Measurements from ENCODE around the gene CCDC175.

CCDC175 gene

DNA sequence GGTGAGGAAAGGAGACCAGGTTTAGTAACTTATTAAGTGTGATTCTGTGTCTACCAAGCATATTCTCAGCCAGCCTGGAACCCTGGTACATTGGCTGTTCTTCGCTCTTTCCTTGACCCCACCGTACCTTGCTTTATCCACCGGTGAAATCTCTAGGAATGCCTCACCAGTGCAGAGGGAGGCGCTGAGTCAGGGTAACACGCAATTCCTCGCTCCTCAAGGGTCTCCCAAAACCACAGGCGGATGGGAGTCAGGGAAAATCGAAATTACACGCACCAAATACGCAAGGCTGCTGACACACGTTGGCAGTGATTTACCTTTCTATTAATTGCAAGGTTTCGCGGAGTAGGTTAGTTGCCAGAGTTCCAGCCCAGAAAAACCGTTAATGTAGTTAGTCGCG, 93.2 kb downstream of the CCDC175 start:
- DNase-seq (ENCODE audit: low spot score): peak; percentile 58
- FAIRE-seq: peak; percentile 78

DNA sequence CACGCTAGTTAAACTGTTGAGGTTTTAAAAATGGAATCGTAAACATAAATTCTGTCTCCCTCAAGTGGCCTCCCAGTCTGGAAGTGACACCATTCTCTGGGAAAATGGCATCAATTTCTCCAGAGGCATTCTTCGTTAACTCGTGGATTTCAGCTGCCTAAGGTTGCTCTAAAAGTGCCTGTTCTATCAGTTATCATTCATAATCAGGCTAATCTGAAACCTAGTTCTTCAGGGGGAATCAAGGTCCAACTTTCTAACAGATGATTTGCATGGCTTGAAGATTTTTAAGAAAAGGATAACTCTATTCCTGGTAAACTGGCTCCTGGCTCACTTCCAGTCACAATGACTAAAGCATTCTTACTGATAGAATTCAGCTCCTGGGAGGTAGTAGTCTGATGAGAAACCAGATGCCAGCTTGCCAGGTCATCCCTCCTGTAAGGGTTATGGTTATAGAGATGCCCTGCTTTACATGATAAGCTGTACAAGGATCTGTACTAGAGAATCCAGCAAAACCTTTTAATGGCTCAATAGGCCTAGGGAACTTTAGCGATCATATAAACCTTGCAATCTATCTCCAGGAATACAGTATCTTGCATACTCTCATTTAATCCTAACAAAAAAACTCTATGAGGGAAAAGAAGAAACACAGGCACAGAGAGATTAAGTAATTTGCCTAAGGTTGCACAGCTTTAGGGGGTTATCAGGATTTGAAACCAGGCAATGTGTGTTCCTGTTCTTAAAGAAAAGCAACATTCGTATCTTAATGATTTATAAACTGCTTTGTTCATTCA, 93.9 kb downstream of the CCDC175 start:
- FAIRE-seq (no peak), DNase-seq (ENCODE audit: low spot score) (peak; percentile 74)

DNA sequence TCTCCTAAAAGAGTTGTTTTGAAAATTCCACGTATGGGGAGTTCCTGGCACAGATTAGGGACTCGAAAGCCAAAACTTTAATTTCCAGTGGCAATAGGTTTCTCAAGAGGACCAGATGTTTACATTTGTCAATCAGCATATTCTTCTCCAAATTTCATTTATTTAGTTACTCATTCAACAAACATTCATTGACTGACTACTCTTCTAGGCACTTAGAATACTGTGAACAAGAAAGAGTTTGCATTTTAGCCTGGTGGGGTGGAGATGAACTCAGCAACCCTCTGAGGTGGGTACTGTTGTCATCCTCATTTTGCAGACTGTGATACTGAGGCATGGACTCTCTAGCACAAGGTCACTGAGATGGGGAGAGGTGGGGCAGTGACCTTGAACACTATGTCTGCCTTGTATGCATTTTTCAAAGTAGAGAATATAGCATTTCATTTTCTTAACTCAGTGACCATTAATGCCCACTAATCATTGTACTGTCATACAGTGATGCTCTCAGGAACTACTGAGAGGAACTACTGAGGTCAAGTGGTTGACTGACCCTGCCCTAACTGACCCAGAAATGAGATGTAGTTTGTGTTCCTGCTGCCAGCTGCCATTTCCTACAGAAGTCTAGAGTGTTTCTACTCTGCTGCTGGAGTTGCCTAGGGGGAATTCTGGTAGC, 94.6 kb downstream of the CCDC175 start:
- FAIRE-seq (peak; percentile 40), DNase-seq (ENCODE audit: low spot score) (no peak)

DNA sequence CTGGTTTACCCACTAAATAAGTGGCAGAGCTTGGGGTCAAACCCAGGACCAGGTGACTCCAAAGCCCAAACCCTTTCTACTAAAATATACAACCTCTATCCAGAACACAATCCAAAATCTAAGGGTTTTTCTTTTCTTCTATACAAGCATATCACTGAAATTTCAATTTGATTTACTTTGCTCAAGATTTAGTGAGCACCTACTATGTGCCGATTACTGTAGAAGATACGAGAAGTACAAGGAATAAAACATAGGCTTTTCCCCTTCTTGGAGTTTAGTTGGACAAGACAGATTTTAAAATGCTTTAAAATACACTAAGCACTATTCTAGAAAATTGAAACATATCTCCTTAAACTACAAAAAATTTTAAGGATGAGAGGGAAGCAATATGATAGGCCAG, 95.2 kb downstream of the CCDC175 start:
- no peak for DNase-seq (ENCODE audit: low spot score)
- FAIRE-seq: no peak

- no peak for FAIRE-seq
- no peak for DNase-seq (ENCODE audit: low spot score)
Measured at GRCh38 chr14:59480166-59480565, 96.4 kb downstream of the CCDC175 start.

DNA sequence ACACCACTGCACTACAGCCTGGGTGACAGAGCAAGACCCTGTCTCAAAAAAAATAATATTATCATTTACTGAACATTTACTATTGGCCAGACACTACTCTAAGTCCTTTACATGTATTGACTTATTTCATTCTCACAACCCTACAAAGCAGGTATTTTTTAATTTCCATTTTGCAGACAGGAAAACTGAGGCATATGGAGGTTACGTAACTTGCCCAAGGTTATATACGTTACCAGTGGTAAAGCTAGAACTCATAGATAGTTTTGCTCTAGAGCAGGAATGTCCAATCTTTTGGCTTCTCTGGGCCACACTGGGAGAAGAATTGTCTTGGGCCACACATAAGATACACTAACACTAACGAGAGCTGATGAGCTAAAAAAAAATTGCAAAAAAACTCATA, 98.1 kb downstream of the CCDC175 start:
- FAIRE-seq: no peak
- no peak for DNase-seq (ENCODE audit: low spot score)

GRCh38 chr14:59475709-59476108, 100.9 kb downstream of the CCDC175 start:
- no peak for DNase-seq (ENCODE audit: low spot score)
- FAIRE-seq: no peak

DNA sequence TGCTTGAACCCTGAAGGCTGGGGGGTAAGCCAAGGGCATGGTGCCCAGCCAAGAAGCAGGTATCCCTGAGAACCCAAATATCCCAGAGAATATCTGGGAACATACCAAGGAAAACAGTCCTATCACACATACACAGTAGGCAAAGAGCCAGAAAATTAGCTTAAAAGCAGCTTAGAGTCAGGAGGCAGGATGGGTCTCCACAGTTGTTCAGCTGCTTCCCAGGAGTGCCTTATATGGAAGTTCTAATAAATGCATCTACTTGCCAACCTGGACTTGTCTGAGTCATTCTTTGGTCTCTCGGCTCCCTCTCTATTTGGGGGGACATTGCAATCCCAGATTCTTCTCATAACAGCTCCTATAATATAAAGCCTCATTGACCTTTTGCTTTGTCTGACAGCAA, 102.4 kb downstream of the CCDC175 start:
- DNase-seq (ENCODE audit: low spot score) (no peak), FAIRE-seq (no peak)

DNA sequence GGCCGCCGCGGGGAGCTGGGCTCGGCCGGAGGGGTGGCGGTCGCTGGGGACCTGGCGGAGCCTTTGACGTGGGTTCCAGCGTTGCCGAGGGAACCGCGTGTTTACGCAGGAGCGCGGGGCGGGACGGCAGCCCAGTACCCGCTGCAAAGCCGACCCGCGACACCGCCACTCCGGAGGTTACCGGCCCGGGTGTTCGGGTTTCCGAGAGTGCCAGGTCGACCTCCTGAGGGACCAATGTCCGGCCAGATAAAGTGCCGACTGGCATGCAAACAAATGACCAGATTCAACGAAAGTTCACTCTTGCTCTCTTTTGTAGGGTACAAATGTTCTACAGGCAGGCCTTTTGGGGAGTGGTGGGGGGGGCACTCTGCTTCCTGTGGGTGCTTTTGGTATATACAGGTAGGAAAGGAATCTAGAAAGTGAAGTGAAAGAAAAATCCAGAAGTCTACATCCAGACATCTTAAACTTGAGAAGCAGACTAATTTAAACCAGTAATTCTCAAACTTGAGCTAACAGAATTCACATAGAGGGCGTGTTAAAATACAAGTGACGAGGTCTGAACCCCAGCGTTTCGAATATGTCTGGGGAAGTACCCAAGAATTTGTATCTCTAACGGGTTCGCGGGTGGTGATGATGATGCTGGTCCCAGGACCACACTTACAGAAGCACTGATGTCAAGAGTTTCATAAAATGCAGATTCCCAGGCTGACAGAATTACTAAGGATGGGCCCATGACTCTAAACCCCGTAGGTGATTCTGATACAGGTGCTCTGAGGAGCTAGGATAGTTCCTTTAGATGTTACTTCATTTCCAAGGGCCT, 111.1 kb downstream of the CCDC175 start, which contains the start of gene GPR135:
GPR135 (minus strand) TSS at position 65 of the 820 bp plus-strand sequence. CDS start 154 bp downstream, outside the sequence.
- peak; percentile 82 for FAIRE-seq
- DNase-seq (ENCODE audit: low spot score): peak; percentile 80

DNA sequence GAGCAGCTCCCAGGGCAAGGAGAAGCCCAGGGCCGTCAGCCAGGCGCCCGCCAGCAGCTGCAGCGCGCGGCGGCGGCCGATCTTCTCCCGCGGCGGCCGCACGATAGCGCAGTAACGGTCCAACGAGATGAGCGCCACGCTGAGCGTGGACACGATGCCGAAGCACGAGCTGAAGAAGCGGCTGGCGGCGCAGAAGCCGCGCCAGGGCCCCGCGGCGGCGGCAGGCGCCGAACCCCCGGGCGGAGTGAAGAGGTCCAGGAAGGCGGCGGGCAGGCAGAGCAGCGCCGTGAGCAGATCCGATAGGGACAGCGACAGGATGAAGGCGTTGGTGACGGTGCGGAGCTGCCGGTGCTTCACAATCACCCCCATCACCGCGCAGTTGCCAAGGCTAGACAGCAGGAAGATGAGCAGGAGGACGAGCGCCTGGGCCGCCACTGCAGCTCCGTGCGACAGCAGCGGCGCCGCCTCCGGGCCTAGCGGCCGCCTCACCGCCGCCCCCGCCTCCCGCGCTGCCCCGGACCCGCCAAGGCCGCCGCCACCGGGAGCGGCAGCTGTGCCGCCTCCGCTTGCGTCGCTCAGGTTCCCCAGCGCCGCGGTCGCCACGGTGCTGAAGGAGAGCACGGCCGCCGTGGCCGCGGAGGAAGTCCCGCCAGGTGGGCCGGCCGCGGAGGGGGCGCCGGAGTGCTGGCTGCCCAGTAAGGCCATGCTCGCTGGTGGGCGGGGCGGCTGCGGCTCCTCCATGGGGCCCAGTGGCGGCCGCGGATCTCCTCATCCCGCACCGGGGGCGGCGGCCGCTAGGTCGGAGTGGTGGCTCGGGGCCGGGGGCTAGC, 111.9 kb downstream of the CCDC175 start:
- no peak for FAIRE-seq
- DNase-seq (ENCODE audit: low spot score): peak; percentile 88

- FAIRE-seq (peak; percentile 76), DNase-seq (ENCODE audit: low spot score) (no peak)
Measured at GRCh38 chr14:59463787-59464485, 112.7 kb downstream of the CCDC175 start.

DNA sequence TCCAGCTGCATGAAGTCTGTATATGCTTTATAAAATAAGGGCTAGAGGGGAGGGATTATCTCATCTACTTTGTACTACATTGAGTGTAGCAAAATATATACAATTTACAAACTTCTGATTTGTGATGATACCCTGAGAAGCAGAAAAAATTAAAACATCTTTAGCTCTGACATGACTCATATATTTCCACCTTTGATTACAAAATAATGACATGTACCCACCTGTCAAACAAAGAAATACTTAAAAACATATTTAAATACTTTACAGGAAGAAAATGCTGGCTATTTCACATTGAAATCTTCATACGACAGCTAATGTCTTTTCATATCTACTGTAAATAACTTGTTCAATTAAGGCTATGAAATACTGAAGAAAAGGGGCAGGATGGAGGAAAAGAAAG, 114.7 kb downstream of the CCDC175 start:
- DNase-seq (ENCODE audit: low spot score) (no peak), FAIRE-seq (no peak)

DNA sequence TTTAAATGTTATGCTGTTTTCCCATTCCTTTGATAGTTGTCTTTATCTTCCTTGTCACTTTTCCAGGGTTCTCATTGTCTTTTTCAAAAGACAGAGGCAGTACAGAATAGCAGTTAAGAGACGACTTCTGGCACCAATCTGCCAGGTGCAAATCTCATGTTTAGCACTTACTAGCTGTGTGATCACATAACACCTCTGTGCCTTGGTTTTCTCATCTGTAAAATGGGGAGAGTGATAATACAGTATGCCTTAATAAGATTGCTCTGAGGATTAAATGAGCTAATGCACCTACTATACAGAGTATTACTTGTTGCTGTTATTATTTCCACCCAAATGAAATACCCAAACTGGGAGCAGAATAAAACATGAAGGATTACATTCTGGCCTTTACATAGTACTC, 116.2 kb downstream of the CCDC175 start:
- FAIRE-seq (no peak), DNase-seq (ENCODE audit: low spot score) (no peak)

- DNase-seq (ENCODE audit: low spot score) (no peak), FAIRE-seq (no peak)
Measured at GRCh38 chr14:59458486-59458885, 118.1 kb downstream of the CCDC175 start.

DNA sequence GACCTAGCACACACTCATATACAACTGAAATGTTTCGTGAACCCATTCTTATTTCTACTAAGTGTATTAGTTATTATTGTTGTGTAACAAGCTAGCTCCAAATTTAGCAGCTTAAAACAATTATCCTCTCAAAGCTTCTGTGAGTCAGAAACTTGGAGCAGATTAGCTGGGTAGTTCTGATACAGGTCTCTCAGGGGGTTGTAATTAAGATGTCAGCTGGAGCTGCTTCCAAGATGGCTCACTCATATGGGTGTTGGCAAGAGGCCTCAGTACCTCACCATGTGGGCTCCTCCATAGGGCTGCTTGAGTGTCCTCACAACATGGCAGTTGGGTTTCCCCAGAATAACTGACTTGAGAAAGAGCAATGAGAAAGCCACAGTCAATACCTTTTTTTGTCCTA, 121.2 kb downstream of the CCDC175 start:
- FAIRE-seq (no peak), DNase-seq (ENCODE audit: low spot score) (no peak)
